H9 (cell line): ENCODE measurements around the gene MRPL36. TPM values are rescaled to one million over a fixed set of nuclear protein-coding genes. Genes with fewer than 3 reads are reported as not detected.
"Not testable (repeated sequence)": the region's sequence is repeated elsewhere in the genome, so short reads cannot be mapped to it uniquely, and the experiment has no call there.

Source experiments
- DNase-seq: peaks from one replicate; pipeline ENCODE4 v3.0.0-alpha.2; 2017
- H2AFZ ChIP-seq: one replicate; pipeline ENCODE4 v1.6.1; 2013; ENCODE audit warnings: mild to moderate bottlenecking, low read length, control low read depth, moderate library complexity
- H2AK5ac ChIP-seq: 2 replicates; pipeline ENCODE4 v1.6.1; 2013; ENCODE audit warnings: low read length, control low read depth, mixed read lengths; ENCODE audit not compliant: insufficient read length
- H2BK120ac ChIP-seq: one replicate; pipeline ENCODE4 v1.6.1; 2013; ENCODE audit warnings: low read depth, mild to moderate bottlenecking, low read length, control low read depth, inconsistent platforms; ENCODE audit not compliant: poor library complexity, severe bottlenecking
- H2BK12ac ChIP-seq: 2 replicates; pipeline ENCODE4 v1.6.1; 2013; ENCODE audit warnings: low read length, control low read depth, mixed read lengths, low read depth; ENCODE audit not compliant: insufficient read length
- H2BK15ac ChIP-seq: 2 replicates; pipeline ENCODE4 v1.6.1; 2013; ENCODE audit warnings: low read depth, low read length, control low read depth
- H2BK20ac ChIP-seq: one replicate; pipeline ENCODE4 v1.6.1; 2013; ENCODE audit warnings: low read depth, mild to moderate bottlenecking, low read length, control low read depth, inconsistent platforms; ENCODE audit not compliant: poor library complexity, severe bottlenecking
- H2BK5ac ChIP-seq: 2 replicates; pipeline ENCODE4 v1.6.1; 2013; ENCODE audit warnings: low read length, control low read depth, mixed read lengths; ENCODE audit not compliant: insufficient read length
- H3K14ac ChIP-seq: 2 replicates; pipeline ENCODE4 v1.6.1; 2013; ENCODE audit warnings: low read length, control low read depth; ENCODE audit not compliant: insufficient read depth
- H3K18ac ChIP-seq: 2 replicates; pipeline ENCODE4 v1.6.1; 2013; ENCODE audit warnings: low read depth, mild to moderate bottlenecking, mixed read lengths, low read length, control low read depth; ENCODE audit not compliant: insufficient read length
- H3K23ac ChIP-seq: 2 replicates; pipeline ENCODE4 v1.6.1; 2013; ENCODE audit warnings: low read length, control low read depth, mixed read lengths, low read depth; ENCODE audit not compliant: insufficient read length
- H3K23me2 ChIP-seq: 2 replicates; pipeline ENCODE4 v1.6.1; 2013; ENCODE audit warnings: low read depth, mild to moderate bottlenecking, mixed read lengths, low read length, control low read depth; ENCODE audit not compliant: insufficient read length, poor library complexity, severe bottlenecking
- H3K27ac ChIP-seq: 2 replicates; pipeline ENCODE4 v1.5.1; 2013; ENCODE audit warnings: low read length, control low read depth, mixed read lengths, low read depth; ENCODE audit not compliant: insufficient read length
- H3K27me3 ChIP-seq: 2 replicates; pipeline ENCODE4 v1.6.1; 2013; ENCODE audit warnings: low read length, control low read depth, inconsistent platforms; ENCODE audit not compliant: insufficient read depth
- H3K4ac ChIP-seq: 2 replicates; pipeline ENCODE4 v1.6.1; 2013; ENCODE audit warnings: low read depth, mild to moderate bottlenecking, control low read depth, inconsistent platforms, low read length, moderate library complexity
- H3K4me1 ChIP-seq: 2 replicates; pipeline ENCODE4 v1.6.1; 2013; ENCODE audit warnings: low read length, control low read depth, inconsistent platforms; ENCODE audit not compliant: insufficient read depth
- H3K4me2 ChIP-seq: 2 replicates; pipeline ENCODE4 v1.6.1; 2013; ENCODE audit warnings: low read length, control low read depth, mixed read lengths; ENCODE audit not compliant: insufficient read length, insufficient read depth
- H3K56ac ChIP-seq: 2 replicates; pipeline ENCODE4 v1.6.1; 2013; ENCODE audit warnings: low read depth, mild to moderate bottlenecking, mixed read lengths, low read length, control low read depth; ENCODE audit not compliant: insufficient read length
- H3K79me1 ChIP-seq: 2 replicates; pipeline ENCODE4 v1.6.1; 2013; ENCODE audit warnings: low read depth, mild to moderate bottlenecking, moderate library complexity, low read length, control low read depth, inconsistent platforms; ENCODE audit not compliant: insufficient read depth, poor library complexity, severe bottlenecking
- H3K79me2 ChIP-seq: 2 replicates; pipeline ENCODE4 v1.6.1; 2013; ENCODE audit warnings: low read length, control low read depth, inconsistent platforms; ENCODE audit not compliant: insufficient read depth
- H3K9ac ChIP-seq: 2 replicates; pipeline ENCODE4 v1.6.1; 2013; ENCODE audit warnings: low read length, control low read depth, mixed read lengths; ENCODE audit not compliant: insufficient read length; ENCODE audit errors: extremely low read depth
- H3K9me3 ChIP-seq: one replicate; pipeline ENCODE4 v1.6.1; 2013; ENCODE audit warnings: low read depth, low read length, inconsistent platforms; ENCODE audit not compliant: control insufficient read depth
- H3T11ph ChIP-seq: one replicate; pipeline ENCODE4 v1.6.1; 2013; ENCODE audit warnings: mild to moderate bottlenecking, low read length, control low read depth, inconsistent platforms
- H4K20me1 ChIP-seq: one replicate; pipeline ENCODE4 v1.6.1; 2013; ENCODE audit not compliant: control insufficient read depth, insufficient read length, insufficient read depth
- H4K5ac ChIP-seq: 2 replicates; pipeline ENCODE4 v1.6.1; 2013; ENCODE audit warnings: low read depth, mild to moderate bottlenecking, mixed read lengths, low read length, control low read depth; ENCODE audit not compliant: insufficient read length
- H4K8ac ChIP-seq: replicated peaks from 2 replicates; pipeline ENCODE4 v1.6.1; 2013; ENCODE audit warnings: low read length, control low read depth, mixed read lengths, low read depth; ENCODE audit not compliant: insufficient read length
- H4K91ac ChIP-seq: 2 replicates; pipeline ENCODE4 v1.6.1; 2013; ENCODE audit warnings: low read depth, mild to moderate bottlenecking, moderate library complexity, mixed read lengths, low read length, control low read depth; ENCODE audit not compliant: insufficient read length
- H3K27ac Mint-ChIP-seq, 3 experiments: 2 replicates in 2 of 3; 3 replicates in 1 of 3; pipeline ENCODE4 v1.8.0; 2020 to 2021; ENCODE audit warnings: mixed read lengths in 3 of 3, mild to moderate bottlenecking in 1 of 3, moderate library complexity in 1 of 3
- H3K27me3 Mint-ChIP-seq: 2 replicates; pipeline ENCODE4 v1.8.0; 2021; ENCODE audit warnings: low read depth, mild to moderate bottlenecking, moderate library complexity, mixed read lengths
- H3K36me3 Mint-ChIP-seq, 3 experiments: 2 replicates in 2 of 3; 3 replicates in 1 of 3; pipeline ENCODE4 v1.8.0; 2020 to 2021; ENCODE audit warnings: low read depth in 3 of 3, mixed read lengths in 3 of 3; ENCODE audit not compliant: insufficient read depth in 1 of 3
- H3K4me1 Mint-ChIP-seq, 2 experiments: 2 replicates each; pipeline ENCODE4 v1.8.0; 2020; ENCODE audit warnings: mixed read lengths in 2 of 2
- H3K4me3 Mint-ChIP-seq, 2 experiments: 2 replicates in 1 of 2; 3 replicates in 1 of 2; pipeline ENCODE4 v1.8.0; 2020 to 2021; ENCODE audit warnings: mild to moderate bottlenecking in 2 of 2, mixed read lengths in 2 of 2, moderate library complexity in 1 of 2
- H3K9me3 Mint-ChIP-seq, 2 experiments: 2 replicates in 1 of 2; 3 replicates in 1 of 2; pipeline ENCODE4 v1.8.0; 2020; ENCODE audit warnings: mild to moderate bottlenecking in 2 of 2, mixed read lengths in 2 of 2, moderate library complexity in 1 of 2
- CTCF ChIP-seq: fragments of 200-600 bp; sonication (generic); conservative IDR thresholded peaks from 3 replicates; pipeline ENCODE4 v1.8.0; 2021; ENCODE audit warnings: antibody characterized with exemption, mild to moderate bottlenecking
- WGBS: extraction: QIAGEN DNeasy Blood & Tissue Kit; methylation state at CpG from one replicate; pipeline ENCODE4 v1.1.7; 2013; ENCODE audit warnings: missing lambda C conversion rate, low lambda C conversion rate, mixed read lengths; ENCODE audit not compliant: insufficient read length; ENCODE audit errors: extremely low coverage; 5-methylcytosine and 5-hydroxymethylcytosine counted together
- total RNA-seq: library from RNA; stranded (reverse); gene quantifications from 2 replicates; pipeline ENCODE4 v1.2.1, GENCODE V29; 2021

Gene MRPL36
- total RNA-seq, 1 experiment from 2014 or later: 67.3 TPM

- Histone ChIP-seq H3K23ac (no peak overlapping the region), H4K5ac (no peak overlapping the region), H3K27me3 (peaks cover 14% of the 10 kb centered on the region; the same call in 1 of the 2 replicates), H3K9me3 (no peaks in the 10 kb centered on the region), H2BK5ac (no peak overlapping the region), H3K4me1 (no peaks in the 10 kb centered on the region), H4K8ac (no peak overlapping the region), H3K14ac (no peak overlapping the region), H2BK20ac (no peak overlapping the region), H3K23me2 (no peaks in the 10 kb centered on the region), H3K4me2 (no peak overlapping the region), H3K56ac (no peak overlapping the region), H2BK12ac (no peak overlapping the region), H2BK15ac (no peak overlapping the region), H2AK5ac (no peak overlapping the region), H3K4ac (no peak overlapping the region), H3K79me2 (no peaks in the 10 kb centered on the region), H3K79me1 (no peaks in the 10 kb centered on the region), H3K18ac (no peak overlapping the region), H2BK120ac (no peak overlapping the region), H4K91ac (no peak overlapping the region), H2AFZ (no peak overlapping the region), H4K20me1 (no peaks in the 10 kb centered on the region), H3K27ac (no peak overlapping the region), H3K9ac (no peak overlapping the region), H3T11ph (no peak overlapping the region)
- peaks cover 4 to 7% of the 10 kb centered on the region in 2 experiments for H3K4me1 Mint-ChIP-seq
- H3K27me3 Mint-ChIP-seq: peaks cover 44% of the 10 kb centered on the region
- TF ChIP-seq CTCF: no peak
- DNase-seq: no peak
- 100% methylated on average over 2 of the region's 5 CpGs for WGBS
- no peaks in the 10 kb centered on the region; a peak in 1 of 7 replicates for H3K36me3 Mint-ChIP-seq
- H3K27ac Mint-ChIP-seq: no peak overlapping the region
- H3K9me3 Mint-ChIP-seq: no peaks in the 10 kb centered on the region
- no peak overlapping the region for H3K4me3 Mint-ChIP-seq
Measured at GRCh38 chr5:1844708-1845436, 45.2 kb upstream of the MRPL36 start.

GRCh38 chr5:1843761-1844160, 44.1 kb upstream of the MRPL36 start:
- not testable (repeated sequence) for H3K23ac ChIP-seq, H2BK12ac ChIP-seq, H3K23me2 ChIP-seq, H3K27ac Mint-ChIP-seq, H3K9me3 Mint-ChIP-seq, H3K79me2 ChIP-seq, H4K8ac ChIP-seq, H4K5ac ChIP-seq, H2BK20ac ChIP-seq, H3K9ac ChIP-seq, H3K4me1 ChIP-seq, H3K56ac ChIP-seq, H3K4me1 Mint-ChIP-seq, DNase-seq, H3K27me3 ChIP-seq, H2BK5ac ChIP-seq, H3K4me3 Mint-ChIP-seq, H4K20me1 ChIP-seq, H2AK5ac ChIP-seq, H3K36me3 Mint-ChIP-seq, H2AFZ ChIP-seq, H3T11ph ChIP-seq, H3K9me3 ChIP-seq, H3K79me1 ChIP-seq, H4K91ac ChIP-seq, H3K4ac ChIP-seq, H2BK120ac ChIP-seq, H3K4me2 ChIP-seq, H3K18ac ChIP-seq, H3K27ac ChIP-seq, H2BK15ac ChIP-seq, H3K14ac ChIP-seq
- H3K27me3 Mint-ChIP-seq: peaks cover 36% of the 10 kb centered on the region
- no CpG with 5 or more reads among the region's 10 CpGs for WGBS
